Mucosa of descending colon (tissue), 3 donors: ENCODE measurements around the gene CD93. TPM values are rescaled to one million over a fixed set of nuclear protein-coding genes. Genes with fewer than 3 reads are reported as not detected.

Source experiments
- ATAC-seq: fragments of 200-7000 bp; cut with Tn5 transposase; one replicate; pipeline ENCODE4 v1.9.1; 2020; ENCODE audit warnings: mild to moderate bottlenecking, moderate library complexity
- DNase-seq, 3 donors: peaks; one replicate each; pipeline ENCODE4 v3.0.0-alpha.2; 2020
- H3K36me3 ChIP-seq: fragments of 200-600 bp; one replicate; pipeline ENCODE4 v1.8.0; 2021; ENCODE audit warnings: low read depth, mild to moderate bottlenecking
- H3K4me1 ChIP-seq: fragments of 200-600 bp; one replicate; pipeline ENCODE4 v1.8.0; 2021; ENCODE audit warnings: low read depth, mild to moderate bottlenecking
- H3K4me3 ChIP-seq: fragments of 200-600 bp; one replicate; pipeline ENCODE4 v1.8.0; 2021; ENCODE audit warnings: mild to moderate bottlenecking
- H3K9me3 ChIP-seq: fragments of 200-600 bp; one replicate; pipeline ENCODE4 v1.8.0; 2021; ENCODE audit warnings: mild to moderate bottlenecking
- intact Hi-C, 2 donors: fragments of 100-400 bp; cut with DNase I in 1 of 2; cut with micrococcal nuclease in 1 of 2; formaldehyde crosslinking; loops; one replicate each; pipeline versions ENCODE4 v1.11.0 to v1.11.1; 2022; cut with DNase I, micrococcal nuclease
- total RNA-seq, 3 donors: library from RNA; stranded (reverse); fragmentation: NEBNext Ultra II Directional in 2 of 3; extraction: Animal tissue kit (Norgen Biotek cat#: 25700) in 2 of 3; gene quantifications; one replicate each; pipeline versions ENCODE4 v1.2.1 to v1.2.4, GENCODE V29; 2021 to 2023
- TF ChIP-seq, protein P1 (sequence below): fragments of 200-600 bp; IDR thresholded peaks from one replicate; pipeline ENCODE4 v1.8.0; 2022; ENCODE audit warnings: antibody characterized with exemption, mild to moderate bottlenecking
- donor health status: DM: no; HTN: no; CAD: no; lungs with moderate emphysema.
- donor health status: DM: no; HTN: no; CAD: no.
- donor health status: DM: no; HTN: yes; CAD: no.

Gene CD93
- total RNA-seq, 3 donors from 2014 or later = 7.6 to 24.2 (median 20.1) TPM

- H3K9me3 ChIP-seq = no peaks in the 10 kb centered on the region
- ATAC-seq (peak; percentile 44), DNase-seq (no peak)
- H3K36me3 ChIP-seq = no peaks in the 10 kb centered on the region
- H3K4me3 ChIP-seq = no peak overlapping the region
- no peaks in the 10 kb centered on the region for H3K4me1 ChIP-seq
- TF ChIP-seq, protein P1, sequence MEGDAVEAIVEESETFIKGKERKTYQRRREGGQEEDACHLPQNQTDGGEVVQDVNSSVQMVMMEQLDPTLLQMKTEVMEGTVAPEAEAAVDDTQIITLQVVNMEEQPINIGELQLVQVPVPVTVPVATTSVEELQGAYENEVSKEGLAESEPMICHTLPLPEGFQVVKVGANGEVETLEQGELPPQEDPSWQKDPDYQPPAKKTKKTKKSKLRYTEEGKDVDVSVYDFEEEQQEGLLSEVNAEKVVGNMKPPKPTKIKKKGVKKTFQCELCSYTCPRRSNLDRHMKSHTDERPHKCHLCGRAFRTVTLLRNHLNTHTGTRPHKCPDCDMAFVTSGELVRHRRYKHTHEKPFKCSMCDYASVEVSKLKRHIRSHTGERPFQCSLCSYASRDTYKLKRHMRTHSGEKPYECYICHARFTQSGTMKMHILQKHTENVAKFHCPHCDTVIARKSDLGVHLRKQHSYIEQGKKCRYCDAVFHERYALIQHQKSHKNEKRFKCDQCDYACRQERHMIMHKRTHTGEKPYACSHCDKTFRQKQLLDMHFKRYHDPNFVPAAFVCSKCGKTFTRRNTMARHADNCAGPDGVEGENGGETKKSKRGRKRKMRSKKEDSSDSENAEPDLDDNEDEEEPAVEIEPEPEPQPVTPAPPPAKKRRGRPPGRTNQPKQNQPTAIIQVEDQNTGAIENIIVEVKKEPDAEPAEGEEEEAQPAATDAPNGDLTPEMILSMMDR = no peak
- intact Hi-C loops = no loop called here
These were observed 24.2 kb downstream of the CD93 start for GRCh38 chr20:23061734-23062561.

DNA sequence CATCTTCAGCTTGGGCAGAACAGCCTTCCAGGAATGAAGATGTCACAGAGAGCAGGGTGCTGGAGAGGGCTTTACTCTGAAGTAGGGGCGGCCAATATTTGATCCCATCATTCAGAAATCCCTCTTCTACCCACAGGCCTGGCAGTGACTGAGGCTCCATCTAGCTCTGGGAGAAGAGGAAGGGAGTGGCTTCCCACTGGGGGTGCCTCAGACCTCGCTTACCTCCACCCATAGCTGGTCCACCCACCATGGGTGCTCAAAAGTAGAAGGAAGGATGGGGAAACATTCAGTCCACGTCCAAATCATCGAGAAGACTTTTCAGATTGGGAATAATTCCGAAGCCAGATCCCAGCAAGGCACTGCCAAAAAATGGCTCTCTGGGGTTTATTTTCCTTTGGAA is 24.9 kb downstream of the CD93 start:
- TF ChIP-seq, protein P1 = no peak
- no peak overlapping the region for H3K4me3 ChIP-seq
- no peaks in the 10 kb centered on the region for H3K9me3 ChIP-seq
- intact Hi-C loops = no loop called here
- ATAC-seq (no peak), DNase-seq (no peak)
- H3K36me3 ChIP-seq = no peaks in the 10 kb centered on the region
- no peaks in the 10 kb centered on the region for H3K4me1 ChIP-seq

DNA sequence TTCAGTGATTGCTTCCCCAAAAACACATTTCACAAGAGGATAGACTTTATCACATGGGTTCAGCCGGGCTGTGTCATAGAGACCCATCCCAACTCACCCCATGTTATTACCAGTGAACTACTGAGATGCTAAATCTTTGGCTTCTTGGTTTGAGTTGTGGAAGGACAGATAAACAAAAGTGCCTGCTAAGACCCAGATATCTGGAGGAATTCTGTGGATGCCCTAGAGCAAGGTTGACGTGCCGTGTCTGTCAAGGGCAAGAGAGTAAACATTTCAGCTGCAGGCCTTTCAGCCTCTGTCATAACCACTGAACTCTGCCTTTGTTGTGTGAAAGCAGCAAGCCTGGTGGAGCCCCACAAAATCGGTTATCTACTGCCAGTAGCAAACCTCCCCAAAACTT is 25.5 kb downstream of the CD93 start:
- intact Hi-C loops = no loop called here
- H3K36me3 ChIP-seq = no peaks in the 10 kb centered on the region
- DNase-seq (no peak), ATAC-seq (no peak)
- no peak overlapping the region for H3K4me3 ChIP-seq
- TF ChIP-seq, protein P1 = no peak
- no peaks in the 10 kb centered on the region for H3K4me1 ChIP-seq
- H3K9me3 ChIP-seq = no peaks in the 10 kb centered on the region

GRCh38 chr20:23059846-23060245 is 26.3 kb downstream of the CD93 start:
- Histone ChIP-seq H3K4me1 (no peaks in the 10 kb centered on the region), H3K4me3 (no peak overlapping the region), H3K9me3 (no peaks in the 10 kb centered on the region), H3K36me3 (no peaks in the 10 kb centered on the region)
- ATAC-seq (no peak), DNase-seq (no peak)
- TF ChIP-seq, protein P1 = no peak
- intact Hi-C loops = no loop called here

- ATAC-seq = no peak
- H3K4me1 ChIP-seq = no peaks in the 10 kb centered on the region
- H3K9me3 ChIP-seq = no peaks in the 10 kb centered on the region
- TF ChIP-seq, protein P1 = no peak
- no peak overlapping the region for H3K4me3 ChIP-seq
- no peak for DNase-seq
- intact Hi-C loops = no loop called here
- no peaks in the 10 kb centered on the region for H3K36me3 ChIP-seq
These were observed 27.1 kb downstream of the CD93 start for GRCh38 chr20:23059001-23059400.
